Measurements from ENCODE around the gene GLOD5.

GLOD5 gene

GRCh38 chrX:48754238-48754637 lies 7.3 kb upstream of the GLOD5 start:
- no peak for DNase-seq

- no peak for DNase-seq
Measured at GRCh38 chrX:48769230-48769629, 7.7 kb downstream of the GLOD5 start.

- DNase-seq, result no peak
Measured at GRCh38 chrX:48770296-48770695, 8.7 kb downstream of the GLOD5 start.

GRCh38 chrX:48772602-48773001 lies 11.1 kb downstream of the GLOD5 start:
- no peak for DNase-seq

- no peak for DNase-seq
Measured at GRCh38 chrX:48776818-48777439, 15.4 kb downstream of the GLOD5 start.

GRCh38 chrX:48779399-48779798 lies 17.9 kb downstream of the GLOD5 start:
- DNase-seq, result no peak

- no peak for DNase-seq
Measured at GRCh38 chrX:48781705-48782104, 20.2 kb downstream of the GLOD5 start.

- no peak for DNase-seq
Measured at GRCh38 chrX:48782216-48782615, 20.7 kb downstream of the GLOD5 start.

GRCh38 chrX:48782795-48783194 lies 21.2 kb downstream of the GLOD5 start:
- DNase-seq, result no peak

- no peak for DNase-seq
Measured at GRCh38 chrX:48784726-48785125, 23.2 kb downstream of the GLOD5 start.

- no peak for DNase-seq
Measured at GRCh38 chrX:48785186-48785539, 23.6 kb downstream of the GLOD5 start.

- no peak for DNase-seq
Measured at GRCh38 chrX:48785540-48786214, 24.1 kb downstream of the GLOD5 start.

- DNase-seq, result no peak
Measured at GRCh38 chrX:48786341-48786800, 24.8 kb downstream of the GLOD5 start, which contains the start of gene GATA1. Gene GATA1, plus strand, starts transcription at chrX:48786590. Its CDS starts 4,520 bp downstream, at chrX:48791110.

- DNase-seq, result no peak
Measured at GRCh38 chrX:48786825-48787504, 25.4 kb downstream of the GLOD5 start.

GRCh38 chrX:48787505-48788443 lies 26.2 kb downstream of the GLOD5 start:
- DNase-seq, result no peak

GRCh38 chrX:48789366-48790220 lies 28.0 kb downstream of the GLOD5 start:
- DNase-seq, result no peak

GRCh38 chrX:48790477-48790876 lies 28.9 kb downstream of the GLOD5 start:
- no peak for DNase-seq

GRCh38 chrX:48791063-48791820 lies 29.7 kb downstream of the GLOD5 start:
- DNase-seq, result no peak

- no peak for DNase-seq
Measured at GRCh38 chrX:48792219-48792618, 30.7 kb downstream of the GLOD5 start.

- no peak for DNase-seq
Measured at GRCh38 chrX:48793935-48794334, 32.4 kb downstream of the GLOD5 start.

- DNase-seq, result no peak
Measured at GRCh38 chrX:48794340-48794910, 32.9 kb downstream of the GLOD5 start.
